Tibial nerve (tissue), 4 donors: ENCODE results near the gene MMP17. TPM values are rescaled to one million over a fixed set of nuclear protein-coding genes. Genes with fewer than 3 reads are reported as not detected.

Experiments
- DNase-seq, 2 donors: peaks; one replicate each; pipeline ENCODE4 v3.0.0-alpha.2; 2019; ENCODE audit warnings: low spot score in 2 of 2
- H3K27ac ChIP-seq, 4 donors: fragments of 200-600 bp; sonication (generic) in 3 of 4; one replicate each; pipeline ENCODE4 v1.5.1; 2017 to 2019; ENCODE audit warnings: mild to moderate bottlenecking in 1 of 4
- H3K27me3 ChIP-seq, 2 donors: fragments of 200-600 bp; sonication (generic) in 1 of 2; one replicate each; pipeline versions ENCODE4 v1.5.1 to v1.6.0; 2017 to 2019
- H3K36me3 ChIP-seq, 3 donors: fragments of 200-600 bp; sonication (generic); one replicate each; pipeline ENCODE4 v1.5.1; 2018 to 2019
- H3K4me1 ChIP-seq, 4 donors: fragments of 200-600 bp; sonication (generic) in 3 of 4; one replicate each; pipeline ENCODE4 v1.5.1; 2017 to 2019
- H3K4me3 ChIP-seq, 4 donors: fragments of 200-600 bp; sonication (generic) in 3 of 4; one replicate each; pipeline ENCODE4 v1.5.1; 2017 to 2019; ENCODE audit warnings: mild to moderate bottlenecking in 1 of 4, moderate library complexity in 1 of 4
- H3K9me3 ChIP-seq, 4 donors: fragments of 200-600 bp; sonication (generic) in 3 of 4; one replicate each; pipeline ENCODE4 v1.5.1; 2017 to 2019
- EP300 ChIP-seq, 2 donors: sonication (generic); formaldehyde crosslinking; IDR thresholded peaks; one replicate each; pipeline ENCODE4 v1.6.1; 2017; ENCODE audit warnings: antibody characterized with exemption in 2 of 2, mild to moderate bottlenecking in 1 of 2
- POLR2A ChIP-seq, 2 donors: fragments of 450-650 bp; IDR thresholded peaks; one replicate each; pipeline ENCODE4 v1.6.1; 2017; ENCODE audit warnings: antibody characterized with exemption in 2 of 2, mild to moderate bottlenecking in 2 of 2, moderate library complexity in 2 of 2
- WGBS, 2 donors: methylation state at CpG; one replicate each; pipeline ENCODE4 v1.1.5; 2018; 5-methylcytosine and 5-hydroxymethylcytosine counted together
- total RNA-seq, 4 donors: library from RNA; depleted of rRNA; stranded (reverse); fragments of >200 nt; gene quantifications; one replicate each; pipeline ENCODE4 v1.1.0, GENCODE V29; 2016
- TF ChIP-seq, protein P1 (sequence below), 5 experiments: fragments of 200-600 bp in 3 of 5; fragments of 450-650 bp in 2 of 5; sonication (generic) in 3 of 5; IDR thresholded peaks; one replicate each; pipeline ENCODE4 v1.5.1; 2016 to 2019; ENCODE audit warnings: antibody characterized with exemption in 5 of 5, mild to moderate bottlenecking in 3 of 5, moderate library complexity in 2 of 5

MMP17 gene
- total RNA-seq, 4 donors from 2014 or later, result 10.9 to 65.3 (median 32.6) TPM

DNA sequence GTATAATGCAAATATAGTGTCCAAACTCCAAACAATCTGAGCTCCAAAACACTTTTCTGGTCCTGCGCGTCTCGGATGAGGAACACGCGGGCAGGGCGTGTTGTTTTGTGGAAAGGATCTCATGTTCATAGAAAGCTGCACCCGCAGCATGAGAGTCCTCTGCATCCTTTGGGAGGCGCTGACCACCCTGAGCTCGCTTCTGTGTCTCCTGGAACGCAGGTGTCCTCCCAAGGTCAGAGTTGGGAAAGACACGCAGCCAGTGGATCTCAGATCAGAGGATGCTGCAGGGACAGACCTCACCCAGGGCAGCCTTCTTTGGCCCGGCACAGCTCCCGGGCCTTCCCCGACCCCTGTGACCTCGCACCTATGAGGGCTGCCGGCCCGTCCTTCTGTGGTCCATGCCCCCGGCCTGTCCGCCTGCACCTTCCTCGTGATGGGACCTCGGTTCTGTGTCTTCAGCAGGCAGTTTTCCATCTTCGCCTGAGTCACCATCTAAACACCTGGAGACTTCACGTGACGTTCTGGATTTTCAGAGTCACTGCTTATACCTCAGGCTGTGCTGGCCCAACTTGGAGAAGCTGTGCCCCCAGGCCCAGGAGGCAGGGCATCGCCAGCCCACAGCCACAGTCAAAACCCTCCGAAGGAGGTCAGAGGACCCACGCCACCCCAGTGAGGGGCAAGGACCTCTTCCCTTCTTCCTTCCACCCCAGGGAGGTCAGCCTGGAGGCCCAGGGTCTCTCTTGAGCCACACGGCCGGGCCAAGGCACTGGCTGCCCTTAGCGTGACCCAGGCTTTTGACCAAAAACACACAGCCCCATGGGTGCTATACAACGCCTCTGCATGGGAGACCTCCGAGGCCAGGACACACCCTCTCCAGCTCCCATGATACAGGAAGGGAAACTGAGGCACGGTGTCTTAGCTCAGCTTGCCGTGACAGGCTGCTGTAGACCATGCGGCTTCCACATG is 25.9 kb downstream of the MMP17 start:
- 70 to 79% methylated on average over 30 to 32 of the region's 35 CpGs for WGBS, 2 donors
- TF ChIP-seq, protein P1, sequence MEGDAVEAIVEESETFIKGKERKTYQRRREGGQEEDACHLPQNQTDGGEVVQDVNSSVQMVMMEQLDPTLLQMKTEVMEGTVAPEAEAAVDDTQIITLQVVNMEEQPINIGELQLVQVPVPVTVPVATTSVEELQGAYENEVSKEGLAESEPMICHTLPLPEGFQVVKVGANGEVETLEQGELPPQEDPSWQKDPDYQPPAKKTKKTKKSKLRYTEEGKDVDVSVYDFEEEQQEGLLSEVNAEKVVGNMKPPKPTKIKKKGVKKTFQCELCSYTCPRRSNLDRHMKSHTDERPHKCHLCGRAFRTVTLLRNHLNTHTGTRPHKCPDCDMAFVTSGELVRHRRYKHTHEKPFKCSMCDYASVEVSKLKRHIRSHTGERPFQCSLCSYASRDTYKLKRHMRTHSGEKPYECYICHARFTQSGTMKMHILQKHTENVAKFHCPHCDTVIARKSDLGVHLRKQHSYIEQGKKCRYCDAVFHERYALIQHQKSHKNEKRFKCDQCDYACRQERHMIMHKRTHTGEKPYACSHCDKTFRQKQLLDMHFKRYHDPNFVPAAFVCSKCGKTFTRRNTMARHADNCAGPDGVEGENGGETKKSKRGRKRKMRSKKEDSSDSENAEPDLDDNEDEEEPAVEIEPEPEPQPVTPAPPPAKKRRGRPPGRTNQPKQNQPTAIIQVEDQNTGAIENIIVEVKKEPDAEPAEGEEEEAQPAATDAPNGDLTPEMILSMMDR (IDR thresholded peaks at IDR 0.05), result no peak
- TF ChIP-seq POLR2A (IDR thresholded peaks at IDR 0.05), result no peak
- TF ChIP-seq EP300 (IDR thresholded peaks at IDR 0.05), result no peak
- Histone ChIP-seq H3K4me1 (peaks cover 0 to 6% (median 0%) of the 10 kb centered on the region in 4 donors), H3K27ac (no peak overlapping the region), H3K9me3 (no peaks in the 10 kb centered on the region), H3K27me3 (peaks cover 0 to 17% of the 10 kb centered on the region in 2 donors), H3K4me3 (no peak overlapping the region), H3K36me3 (peaks cover 0 to 31% (median 0%) of the 10 kb centered on the region in 3 donors)
- DNase-seq, result no peak

GRCh38 chr12:131854861-131855476 is 26.8 kb downstream of the MMP17 start:
- Histone ChIP-seq H3K27ac (no peak overlapping the region), H3K4me3 (no peak overlapping the region), H3K27me3 (peaks cover 0 to 17% of the 10 kb centered on the region in 2 donors), H3K36me3 (peaks cover 0 to 22% (median 0%) of the 10 kb centered on the region in 3 donors), H3K4me1 (peaks cover 0 to 6% (median 0%) of the 10 kb centered on the region in 4 donors), H3K9me3 (no peaks in the 10 kb centered on the region)
- no peak for DNase-seq
- TF ChIP-seq, protein P1 (IDR thresholded peaks at IDR 0.05), result no peak
- TF ChIP-seq POLR2A (IDR thresholded peaks at IDR 0.05), result no peak
- no peak for TF ChIP-seq EP300 (IDR thresholded peaks at IDR 0.05)
- 65% methylated on average over 11 to 16 of the region's 16 CpGs for WGBS, 2 donors

DNA sequence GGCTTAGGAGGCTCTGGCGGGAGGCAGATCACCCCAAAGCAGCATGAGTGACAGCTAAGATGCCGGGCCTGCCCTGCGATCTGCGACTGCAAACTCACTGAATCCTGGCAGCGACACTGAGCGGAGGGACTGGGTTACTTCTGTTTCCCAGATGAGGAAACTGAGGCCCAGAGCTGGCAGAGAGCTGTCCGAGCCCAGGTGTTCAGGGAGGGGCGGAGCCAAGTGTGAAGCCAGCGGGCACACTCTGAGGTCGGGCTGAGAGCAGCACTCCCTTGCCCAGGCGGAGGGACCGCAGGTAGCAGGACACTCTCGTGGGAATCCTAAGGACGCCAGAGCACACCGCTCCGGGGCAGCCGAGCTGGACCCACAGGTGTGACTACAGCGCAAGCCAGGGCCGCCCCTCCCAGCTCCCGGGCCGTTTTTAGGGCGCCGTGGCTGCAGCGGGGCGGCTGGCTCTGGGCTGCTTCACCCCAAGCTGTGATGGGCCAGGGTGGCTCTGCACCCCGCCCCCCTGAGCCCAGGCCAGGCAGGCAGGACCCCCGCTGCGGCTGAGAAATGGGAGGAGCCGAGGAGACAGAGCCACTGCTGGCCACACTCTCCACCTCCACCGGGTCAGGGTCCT is 27.4 kb downstream of the MMP17 start:
- Histone ChIP-seq H3K36me3 (peaks cover 0 to 15% (median 0%) of the 10 kb centered on the region in 3 donors), H3K9me3 (no peaks in the 10 kb centered on the region), H3K27me3 (peaks cover 0 to 17% of the 10 kb centered on the region in 2 donors), H3K4me1 (peaks cover 0 to 10% (median 0%) of the 10 kb centered on the region in 4 donors), H3K27ac (no peak overlapping the region), H3K4me3 (no peak overlapping the region)
- 40 to 60% methylated on average over 8 to 21 of the region's 30 CpGs for WGBS, 2 donors
- TF ChIP-seq, protein P1 (IDR thresholded peaks at IDR 0.05), result no peak
- TF ChIP-seq EP300 (IDR thresholded peaks at IDR 0.05) (no peak), POLR2A (IDR thresholded peaks at IDR 0.05) (no peak)
- DNase-seq, result no peak

GRCh38 chr12:131856366-131857097 is 28.3 kb downstream of the MMP17 start:
- Histone ChIP-seq H3K27ac (no peak overlapping the region), H3K4me3 (no peak overlapping the region), H3K36me3 (peaks cover 0 to 6% (median 0%) of the 10 kb centered on the region in 3 donors), H3K4me1 (peaks cover 0 to 13% (median 0%) of the 10 kb centered on the region in 4 donors), H3K9me3 (no peaks in the 10 kb centered on the region), H3K27me3 (peaks cover 0 to 17% of the 10 kb centered on the region in 2 donors)
- WGBS, 2 donors, result 73 to 82% methylated on average over 10 of the region's 10 CpGs
- no peak for DNase-seq
- TF ChIP-seq, protein P1 (IDR thresholded peaks at IDR 0.05), result no peak
- TF ChIP-seq POLR2A (IDR thresholded peaks at IDR 0.05), result no peak
- TF ChIP-seq EP300 (IDR thresholded peaks at IDR 0.05), result no peak
